Endothelial cell of umbilical vein (primary cell): ENCODE results near the gene VIL1. TPM values are rescaled to one million over a fixed set of nuclear protein-coding genes. Genes with fewer than 3 reads are reported as not detected.

Source experiments
- BruUV-seq: library from RNA; stranded (reverse); fragments of 400-500 nt; replicated peaks from 2 replicates; lab custom pipeline; 2021; lab: Mats Ljungman, UMichigan
- CTCF ChIA-PET: fragments of 300-600, 350-600 bp; sonication (Branson Sonifier 250); formaldehyde crosslinking; loops from one replicate; lab custom pipeline; 2021; ENCODE audit warnings: antibody characterized with exemption, inconsistent platforms; lab: Charles Lee
- POLR2A ChIA-PET: fragments of 300-600, 350-600 bp; sonication (Branson Sonifier 250); formaldehyde crosslinking; loops from one replicate; lab custom pipeline; 2021; ENCODE audit warnings: antibody characterized with exemption, inconsistent platforms; lab: Charles Lee
- DNase-seq: peaks from one replicate; pipeline ENCODE4 v3.0.0-alpha.2; 2011; ENCODE audit warnings: low read depth, low spot score
- FAIRE-seq: peaks from 2 replicates; lab custom pipeline; 2011; peaks lifted over from hg19 to GRCh38; lab: Jason Lieb, UNC
- H2AFZ ChIP-seq: 2 replicates; pipeline ENCODE4 v1.6.0; 2012; ENCODE audit warnings: low read depth, low read length, control low read depth, inconsistent platforms
- H3K27ac ChIP-seq: 2 replicates; pipeline ENCODE4 v1.5.1; 2011; ENCODE audit warnings: low read depth, mild to moderate bottlenecking, control low read depth, low read length, moderate library complexity; ENCODE audit not compliant: insufficient read depth
- H3K27me3 ChIP-seq, 2 experiments: 2 replicates each; pipeline versions ENCODE4 v1.6.0 to v1.6.1; 2011; ENCODE audit warnings: low read length in 2 of 2, mixed read lengths in 1 of 2; ENCODE audit not compliant: control insufficient read depth in 2 of 2, insufficient read depth in 2 of 2
- H3K36me3 ChIP-seq, 2 experiments: 2 replicates in 1 of 2; 3 replicates in 1 of 2; pipeline ENCODE4 v1.5.1; 2011; ENCODE audit warnings: low read length in 2 of 2, mild to moderate bottlenecking in 1 of 2, moderate library complexity in 1 of 2; ENCODE audit not compliant: control insufficient read depth in 2 of 2, insufficient read depth in 2 of 2; ENCODE audit errors: extremely low read depth in 1 of 2
- H3K4me1 ChIP-seq: 3 replicates; pipeline ENCODE4 v1.5.1; 2011; ENCODE audit warnings: mild to moderate bottlenecking, low read length; ENCODE audit not compliant: control insufficient read depth, insufficient read depth; ENCODE audit errors: extremely low read depth
- H3K4me2 ChIP-seq: 2 replicates; pipeline ENCODE4 v1.6.1; 2011; ENCODE audit warnings: low read length, control low read depth, mixed read lengths; ENCODE audit not compliant: insufficient read depth
- H3K4me3 ChIP-seq, 3 experiments: fragments of 200-600 bp in 1 of 3; sonication (generic), shearing (Covaris generic) in 1 of 3; replicated peaks in 1 of 3; 2 replicates each; pipeline ENCODE4 v1.5.1; 2011 to 2016; ENCODE audit warnings: control low read depth in 3 of 3, low read length in 3 of 3, mild to moderate bottlenecking in 2 of 3, inconsistent platforms in 1 of 3, low read depth in 1 of 3, moderate library complexity in 1 of 3; ENCODE audit not compliant: insufficient read depth in 1 of 3
- H3K79me2 ChIP-seq: 2 replicates; pipeline ENCODE4 v1.6.0; 2012; ENCODE audit warnings: low read length, inconsistent platforms; ENCODE audit not compliant: control insufficient read depth, insufficient read depth
- H3K9ac ChIP-seq: replicated peaks from 2 replicates; pipeline ENCODE3; 2011; ENCODE audit warnings: low read length, control low read depth; ENCODE audit not compliant: insufficient read depth; ENCODE audit errors: extremely low read depth
- H3K9me1 ChIP-seq: replicated peaks from 3 replicates; pipeline ENCODE4 v1.6.0; 2011; ENCODE audit warnings: mild to moderate bottlenecking, low read length; ENCODE audit not compliant: control insufficient read depth, insufficient read depth; ENCODE audit errors: extremely low read depth
- H3K9me3 ChIP-seq: replicated peaks from 2 replicates; pipeline ENCODE4 v1.5.1; 2012; ENCODE audit warnings: low read length, inconsistent platforms; ENCODE audit not compliant: control insufficient read depth, insufficient read depth
- H4K20me1 ChIP-seq: replicated peaks from 2 replicates; pipeline ENCODE3; 2011; ENCODE audit warnings: mild to moderate bottlenecking, low read length; ENCODE audit not compliant: control insufficient read depth, insufficient read depth; ENCODE audit errors: extremely low read depth
- CTCF ChIP-seq, 2 donors: IDR thresholded peaks; 1 replicate in 1 of 2; 2 replicates in 1 of 2; pipeline ENCODE4 v1.5.1; 2011; ENCODE audit warnings: low read length in 2 of 2, mild to moderate bottlenecking in 2 of 2, moderate library complexity in 2 of 2, control low read depth in 1 of 2, inconsistent platforms in 1 of 2, low read depth in 1 of 2; ENCODE audit not compliant: insufficient read depth in 1 of 2; ENCODE audit errors: extremely low read depth in 1 of 2
- EZH2 ChIP-seq: IDR thresholded peaks from 2 replicates; pipeline ENCODE4 v1.6.1; 2012; ENCODE audit warnings: borderline replicate concordance, low read depth, mild to moderate bottlenecking, moderate library complexity, low read length, inconsistent platforms; ENCODE audit not compliant: severe bottlenecking
- GATA2 ChIP-seq: IDR thresholded peaks from 2 replicates; pipeline ENCODE4 v1.7.0; 2011; ENCODE audit warnings: low read depth, mild to moderate bottlenecking, moderate library complexity, mixed read lengths, low read length; ENCODE audit not compliant: insufficient read length, insufficient read depth
- JUN ChIP-seq: IDR thresholded peaks from 2 replicates; pipeline ENCODE4 v1.6.1; 2011; ENCODE audit warnings: borderline replicate concordance, low read depth; ENCODE audit not compliant: insufficient read length, insufficient read depth
- MAX ChIP-seq: IDR thresholded peaks from 2 replicates; pipeline ENCODE4 v1.6.1; 2011; ENCODE audit not compliant: insufficient read depth, insufficient read length
- POLR2A ChIP-seq: IDR thresholded peaks from 2 replicates; pipeline ENCODE4 v1.6.1; 2012; ENCODE audit warnings: low read depth, mild to moderate bottlenecking, control low read depth, low read length
- POLR2AphosphoS5 ChIP-seq: IDR thresholded peaks from 2 replicates; pipeline ENCODE4 v1.6.1; 2012; ENCODE audit warnings: low read depth, mild to moderate bottlenecking, control low read depth, low read length, moderate library complexity; ENCODE audit not compliant: insufficient read depth
- dilution Hi-C: fragments of 300-500 bp; cut with MboI; formaldehyde crosslinking; loops from one replicate; pipeline ENCODE4 v1.15.0; 2019; ENCODE audit warnings: low sequenced_read_pairs; ENCODE audit not compliant: extremely low pct_ligation_motif_present
- intact Hi-C: fragments of 100-400 bp; cut with micrococcal nuclease; formaldehyde crosslinking; loops from one replicate; pipeline ENCODE4 v1.10.0; 2022
- polyA plus RNA-seq, 4 experiments: library from polyadenylated mRNA; depleted of rRNA in 3 of 4; stranded (reverse) in 3 of 4; unstranded in 1 of 4; fragments of >200 nt; gene quantifications; 2 replicates each; pipeline versions ENCODE4 v1.2.1 to v1.2.3, GENCODE V29; 2011 to 2012; ENCODE audit warnings: missing spikeins in 1 of 4
- total RNA-seq: library from RNA; stranded (reverse); gene quantifications from 2 replicates; pipeline ENCODE4 v1.2.3, GENCODE V29; 2021

Gene VIL1
- total and polyA plus RNA-seq, 2 donors (not counting 3 experiments of a cell fraction or from before 2014, with no cell fraction given): not detected

GRCh38 chr2:218402491-218402901, 16.4 kb upstream of the VIL1 start:
- FAIRE-seq (no peak), DNase-seq (no peak)
- H3K27ac ChIP-seq: no peak overlapping the region
- TF ChIP-seq GATA2 (no peak), JUN (no peak), POLR2AphosphoS5 (no peak), MAX (no peak), CTCF (IDR thresholded peaks at IDR 0.05; ENCODE audit: extremely low read depth in 1 of 2, insufficient read depth in 1 of 2, low read depth in 1 of 2, low read length in 2 of 2) (no peak), EZH2 (no peak), POLR2A (no peak)
- no peaks in the 10 kb centered on the region for H3K9me3 ChIP-seq
- H4K20me1 ChIP-seq: no peaks in the 10 kb centered on the region
- no peaks in the 10 kb centered on the region for H3K27me3 ChIP-seq
- CTCF ChIA-PET: no interaction called here
- POLR2A ChIA-PET: no interaction called here
- H3K4me1 ChIP-seq: peaks cover 37% of the 10 kb centered on the region
- no peak overlapping the region for H3K9ac ChIP-seq
- H3K4me3 ChIP-seq: no peak overlapping the region
- no peak overlapping the region for H3K4me2 ChIP-seq
- H2AFZ ChIP-seq: no peak overlapping the region
- dilution Hi-C loops: no loop called here
- peaks cover 0 to 24% of the 10 kb centered on the region in 2 experiments for H3K36me3 ChIP-seq
- H3K9me1 ChIP-seq: no peaks in the 10 kb centered on the region
- intact Hi-C loops: no loop called here
- peaks cover 21% of the 10 kb centered on the region for H3K79me2 ChIP-seq
- BruUV-seq: no TSS peak
